GM06990 (cell line): ENCODE results near the gene WNT9A.
"Not testable (repeated sequence)": the region's sequence is repeated elsewhere in the genome, so short reads cannot be mapped to it uniquely, and the experiment has no call there.

Experiments used
- DNase-seq: peaks from one replicate; pipeline ENCODE4 v3.0.0-alpha.2; 2011; ENCODE audit not compliant: insufficient read length; ENCODE audit errors: extremely low read depth
- H3K27me3 ChIP-seq: replicated peaks from 2 replicates; pipeline ENCODE4 v1.6.0; 2011; ENCODE audit warnings: low read length; ENCODE audit not compliant: control insufficient read depth, insufficient read depth
- H3K36me3 ChIP-seq: 2 replicates; pipeline ENCODE4 v1.5.1; 2011; ENCODE audit warnings: low read length; ENCODE audit not compliant: control insufficient read depth, insufficient read depth
- H3K4me3 ChIP-seq: replicated peaks from 2 replicates; pipeline ENCODE4 v1.5.1; 2011; ENCODE audit warnings: low read depth, mild to moderate bottlenecking, control low read depth, low read length
- CTCF ChIP-seq: IDR thresholded peaks from 2 replicates; pipeline ENCODE4 v1.5.1; 2011; ENCODE audit warnings: low read length, control low read depth, mild to moderate bottlenecking, inconsistent platforms; ENCODE audit not compliant: insufficient read depth, poor library complexity, severe bottlenecking

The WNT9A gene

GRCh38 chr1:227947676-227948492, at the start of gene WNT9A:
TSS of gene WNT9A (minus strand) at chr1:227947932. CDS start at chr1:227947887, 45 bp downstream.
- DNase-seq: peak; percentile 33
- TF ChIP-seq CTCF: no peak
- Histone ChIP-seq H3K4me3 (peak within 1 kb of the TSS; percentile 49), H3K27me3 (peaks cover 1% of the 10 kb centered on the region), H3K36me3 (no peaks in the 10 kb centered on the region)

- DNase-seq: no peak
- no peaks in the 10 kb centered on the region for H3K36me3 ChIP-seq
- no peak for TF ChIP-seq CTCF
- no peaks in the 10 kb centered on the region for H3K27me3 ChIP-seq
- no peak overlapping the region for H3K4me3 ChIP-seq
These were observed 48.6 kb upstream of the WNT9A start for GRCh38 chr1:227996187-227996950.

- no peaks in the 10 kb centered on the region for H3K36me3 ChIP-seq
- no peak overlapping the region for H3K4me3 ChIP-seq
- no peak for TF ChIP-seq CTCF
- no peak for DNase-seq
- H3K27me3 ChIP-seq: no peaks in the 10 kb centered on the region
These were observed 47.0 kb upstream of the WNT9A start for GRCh38 chr1:227994632-227995300.

- no peak for TF ChIP-seq CTCF
- Histone ChIP-seq H3K4me3 (no peak overlapping the region), H3K27me3 (no peaks in the 10 kb centered on the region), H3K36me3 (no peaks in the 10 kb centered on the region)
- DNase-seq: no peak
These were observed 39.4 kb upstream of the WNT9A start for GRCh38 chr1:227987181-227987580.

GRCh38 chr1:227975583-227976283, 28.0 kb upstream of the WNT9A start:
- H3K36me3 ChIP-seq, H3K27me3 ChIP-seq, H3K4me3 ChIP-seq, DNase-seq: not testable (repeated sequence)

GRCh38 chr1:227973724-227974288, 26.1 kb upstream of the WNT9A start:
- H3K36me3 ChIP-seq, H3K27me3 ChIP-seq, H3K4me3 ChIP-seq, DNase-seq: not testable (repeated sequence)

GRCh38 chr1:227972843-227973374, 25.2 kb upstream of the WNT9A start:
- H3K4me3 ChIP-seq, H3K36me3 ChIP-seq, H3K27me3 ChIP-seq, DNase-seq: not testable (repeated sequence)

- H3K36me3 ChIP-seq, H3K4me3 ChIP-seq, DNase-seq, H3K27me3 ChIP-seq: not testable (repeated sequence)
These were observed 24.5 kb upstream of the WNT9A start for GRCh38 chr1:227972283-227972679.
